Effector CD8-positive, alpha-beta T cell (primary cell): Measurements from ENCODE around the gene ALAD.
"Not testable (repeated sequence)": the region's sequence is repeated elsewhere in the genome, so short reads cannot be mapped to it uniquely, and the experiment has no call there.

ENCODE experiments used
- DNase-seq: peaks from one replicate; lab custom pipeline; 2025; lab: John Stamatoyannopoulos, UW

Gene ALAD

GRCh38 chr9:113373676-113374392 is 27.2 kb downstream of the ALAD start:
- no peak for DNase-seq

- DNase-seq = no peak
Measured at GRCh38 chr9:113373256-113373655, 27.8 kb downstream of the ALAD start.

DNA sequence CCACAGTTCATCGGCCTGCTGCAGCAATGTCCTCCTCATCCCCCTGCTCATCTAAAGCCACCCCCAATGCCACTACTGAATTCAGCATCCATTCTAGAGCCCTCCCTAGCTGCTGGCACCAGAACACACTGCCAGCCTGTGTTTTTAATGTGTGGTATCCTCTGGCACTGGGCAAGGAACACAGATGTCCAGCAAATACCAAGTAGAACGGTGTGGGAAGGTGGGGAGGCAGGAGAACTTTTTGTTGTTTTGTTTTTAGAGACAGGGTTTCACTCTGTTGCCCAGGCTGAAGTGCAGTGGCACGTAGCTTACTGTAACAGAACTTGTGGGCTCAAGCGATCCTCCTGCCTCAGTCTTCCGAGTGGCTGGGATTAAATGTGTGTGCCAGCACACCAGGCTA is 29.0 kb downstream of the ALAD start:
- DNase-seq = no peak

- no peak for DNase-seq
Measured at GRCh38 chr9:113370806-113371325, 30.2 kb downstream of the ALAD start.

DNA sequence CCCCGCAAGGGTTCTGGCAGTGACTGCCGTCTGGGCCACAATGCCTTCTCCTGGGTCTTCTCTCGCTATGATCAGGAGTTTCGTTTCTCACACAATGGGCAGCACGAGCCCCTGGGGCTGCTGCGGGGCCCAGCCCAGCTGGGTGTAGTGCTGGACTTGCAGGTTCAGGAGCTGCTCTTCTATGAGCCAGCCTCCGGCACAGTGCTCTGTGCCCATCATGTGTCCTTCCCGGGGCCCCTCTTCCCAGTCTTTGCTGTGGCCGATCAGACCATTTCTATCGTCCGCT is 31.3 kb downstream of the ALAD start:
- no peak for DNase-seq

- DNase-seq = no peak
Measured at GRCh38 chr9:113368982-113369854, 31.9 kb downstream of the ALAD start.

- DNase-seq = no peak
Measured at GRCh38 chr9:113368348-113368981, 32.6 kb downstream of the ALAD start.

- DNase-seq = not testable (repeated sequence)
Measured at GRCh38 chr9:113365652-113366051, 35.4 kb downstream of the ALAD start.

DNA sequence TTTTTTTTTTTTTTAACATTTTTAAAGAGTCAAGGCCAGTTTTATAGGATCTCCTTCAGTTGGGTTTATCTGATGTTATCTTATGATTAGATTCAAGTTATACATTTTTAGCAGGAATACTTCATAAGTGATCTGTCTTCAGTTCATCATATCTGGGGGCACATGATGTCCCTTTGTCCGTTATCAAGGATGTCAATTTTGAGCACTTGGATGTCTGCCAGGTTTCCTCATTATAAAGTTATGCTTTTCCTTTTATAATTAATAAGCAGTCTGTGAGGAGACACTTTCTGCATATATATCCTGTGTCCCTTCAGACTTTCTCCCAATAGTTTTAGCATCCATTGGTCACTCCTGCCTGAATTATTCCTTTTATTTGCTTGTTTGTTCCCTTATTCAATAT is 36.1 kb downstream of the ALAD start:
- DNase-seq = no peak

DNA sequence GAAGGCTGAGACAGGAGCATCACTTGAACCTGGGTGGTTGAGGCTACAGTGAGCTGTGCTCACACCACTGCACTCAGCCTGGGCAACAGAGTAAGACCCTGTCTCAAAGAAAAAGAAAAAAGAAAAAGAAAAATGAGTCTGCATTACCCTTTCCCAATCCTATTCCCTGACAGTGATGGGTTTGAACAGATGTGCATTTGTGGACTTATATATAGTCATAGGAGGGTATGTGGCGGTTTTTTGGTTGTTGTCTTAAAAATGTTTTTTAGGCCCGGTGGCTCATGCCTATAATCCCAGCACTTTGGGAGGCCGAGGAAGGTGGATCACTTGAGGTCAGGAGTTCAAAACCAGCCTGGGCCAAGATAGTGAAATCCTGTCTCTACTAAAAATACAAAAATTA is 37.7 kb downstream of the ALAD start:
- DNase-seq = no peak

DNA sequence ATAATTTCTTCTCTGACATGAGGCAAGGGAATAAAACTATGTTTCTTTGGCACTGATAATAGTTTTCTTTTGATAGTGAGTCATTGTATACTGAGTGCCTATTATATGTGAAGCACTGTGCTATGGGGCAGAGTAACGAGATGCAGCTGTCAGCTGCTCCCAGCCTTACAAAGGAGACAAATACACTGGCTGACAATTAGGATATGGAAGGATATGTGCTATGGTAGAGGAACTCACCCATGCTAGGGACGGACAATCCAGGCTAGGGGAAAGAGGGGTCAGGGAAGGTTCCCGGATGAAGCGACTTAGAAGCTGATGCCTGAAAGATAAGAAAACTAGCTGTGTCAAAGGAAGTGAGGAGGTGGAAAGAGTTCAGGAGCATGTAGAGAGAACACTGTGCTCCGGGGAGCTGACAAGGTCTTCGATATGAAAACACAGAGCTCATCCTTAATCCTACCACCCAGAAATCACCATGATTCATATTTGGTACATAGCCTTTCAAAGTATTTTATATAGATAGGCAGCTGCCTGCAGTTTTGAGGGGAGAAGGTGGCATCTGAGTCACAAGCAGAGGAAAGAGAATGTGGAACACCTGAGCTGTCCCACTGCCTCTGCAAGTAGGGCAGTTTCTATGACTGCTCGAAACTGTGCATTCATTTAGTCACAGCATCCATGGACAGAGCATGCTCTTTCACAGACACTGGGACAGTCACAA is 39.6 kb downstream of the ALAD start:
- no peak for DNase-seq

DNA sequence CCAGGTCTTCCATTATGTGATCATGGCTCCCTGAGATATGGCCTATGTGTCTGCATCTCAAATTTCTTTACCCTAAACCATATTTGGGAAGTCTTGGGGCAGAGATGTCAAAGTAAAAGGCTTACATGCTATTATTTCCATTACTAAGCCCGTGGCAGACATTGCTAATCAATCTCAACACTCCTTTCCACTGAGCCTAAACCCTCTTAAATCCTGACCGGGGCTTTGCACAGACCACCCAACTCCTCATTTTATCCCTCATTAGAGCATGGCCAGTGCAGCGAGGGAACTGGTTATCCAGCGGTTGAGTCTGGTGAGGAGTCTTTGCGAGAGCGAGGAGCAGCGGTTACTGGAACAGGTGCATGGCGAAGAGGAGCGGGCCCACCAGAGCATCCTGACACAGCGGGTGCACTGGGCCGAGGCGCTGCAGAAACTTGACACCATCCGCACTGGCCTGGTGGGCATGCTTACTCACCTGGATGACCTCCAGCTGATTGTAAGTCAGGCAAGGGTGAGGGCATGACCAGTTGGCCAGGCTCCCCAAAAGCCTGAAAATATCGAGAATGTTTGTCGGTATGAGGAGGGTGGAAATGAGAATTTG is 40.7 kb downstream of the ALAD start:
- no peak for DNase-seq

DNA sequence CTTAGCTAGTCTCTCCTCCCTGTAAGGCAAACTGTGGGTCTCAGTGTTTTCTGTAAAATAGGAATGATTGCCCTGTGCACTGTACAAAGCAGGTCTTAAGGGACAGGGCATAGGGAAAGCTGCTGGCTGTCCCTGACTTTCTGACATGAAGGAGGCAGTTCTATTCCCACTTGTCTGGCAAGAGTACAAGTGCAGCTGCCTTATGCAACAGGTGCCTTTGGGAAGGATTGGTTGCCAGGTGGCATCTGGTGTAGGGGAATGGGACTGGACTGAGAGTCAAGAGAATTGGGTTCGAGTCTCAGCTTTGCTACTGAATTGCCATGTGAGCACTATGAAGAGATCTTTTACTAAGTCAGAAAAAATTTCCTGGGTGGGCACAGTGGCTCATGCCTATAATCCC is 41.7 kb downstream of the ALAD start:
- no peak for DNase-seq

- DNase-seq = no peak
Measured at GRCh38 chr9:113356686-113357292, 44.3 kb downstream of the ALAD start.

- DNase-seq = no peak
Measured at GRCh38 chr9:113355040-113355596, 46.0 kb downstream of the ALAD start.

DNA sequence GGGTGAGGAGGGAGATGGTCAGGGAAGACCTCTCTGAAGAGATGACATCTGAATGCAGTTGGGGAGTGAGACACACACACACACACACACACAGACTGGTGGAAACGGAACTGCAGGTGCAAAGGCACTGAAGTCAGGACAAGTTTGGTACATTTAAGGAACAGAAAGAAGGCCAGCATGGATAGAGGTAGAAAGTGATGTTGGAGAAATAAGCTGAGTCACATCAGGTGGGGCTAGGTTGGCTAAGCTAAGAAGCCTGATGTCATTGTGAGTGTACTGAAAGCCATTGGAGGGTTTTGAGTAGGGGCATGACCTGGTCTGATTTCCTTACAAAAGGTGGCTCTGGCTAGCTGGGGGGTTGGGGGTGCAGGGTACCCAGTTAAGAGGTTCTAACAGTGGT is 48.7 kb downstream of the ALAD start:
- no peak for DNase-seq

DNA sequence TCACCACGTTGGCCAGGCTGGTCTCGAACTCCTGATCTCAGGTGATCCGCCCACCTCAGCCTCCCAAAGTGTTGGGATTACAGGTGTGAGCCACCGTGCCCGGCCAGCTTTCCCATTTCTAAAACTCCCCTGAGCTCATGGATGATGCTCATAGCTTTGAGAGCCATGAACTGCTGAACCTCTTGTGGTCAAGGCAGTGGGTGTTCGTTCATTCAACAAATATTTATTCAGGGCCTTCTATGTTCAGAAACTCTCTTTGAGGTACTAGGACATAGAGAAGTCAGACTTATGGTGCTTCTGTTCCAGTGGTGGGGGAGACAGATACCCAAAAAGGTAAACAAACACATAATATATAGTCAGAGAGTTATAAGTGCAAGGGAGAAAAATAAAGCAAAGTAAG is 49.1 kb downstream of the ALAD start:
- DNase-seq = no peak

GRCh38 chr9:113350937-113351336 is 50.1 kb downstream of the ALAD start:
- DNase-seq = no peak

DNA sequence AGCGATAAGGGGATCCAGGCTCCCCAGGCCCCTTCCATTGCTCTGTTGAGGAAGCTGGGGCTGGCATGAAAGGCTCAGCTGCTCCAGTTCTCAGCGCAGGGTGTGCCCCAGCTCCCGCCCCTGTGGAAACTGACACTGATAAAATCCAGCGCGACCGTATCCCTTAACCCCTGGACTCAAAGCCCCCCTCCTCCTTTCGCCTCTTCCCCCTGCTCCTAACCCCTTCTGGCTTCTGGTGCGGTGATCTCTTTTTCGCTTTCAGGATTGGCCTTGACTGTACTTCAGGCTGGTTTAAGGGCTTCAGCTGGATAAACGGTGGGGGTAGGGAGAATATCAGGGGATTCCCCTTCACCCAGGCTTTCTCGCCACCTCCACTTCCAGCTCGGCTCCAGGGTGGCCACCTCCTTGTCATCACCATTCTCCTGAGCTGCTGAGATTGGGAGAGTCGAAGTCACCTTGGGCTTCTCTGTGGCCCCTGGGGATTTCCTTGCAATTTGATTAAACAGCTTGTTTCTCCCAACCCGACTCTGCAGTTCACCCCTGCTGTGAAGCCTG is 50.9 kb downstream of the ALAD start:
- no peak for DNase-seq

GRCh38 chr9:113349445-113350094 is 51.5 kb downstream of the ALAD start, which contains the start of gene BSPRY:
BSPRY (plus strand) TSS chr9:113349541; CDS start chr9:113349580, 39 bp downstream.
- no peak for DNase-seq
